Endothelial cell of umbilical vein (primary cell): ENCODE results near the gene XAGE5. TPM values are rescaled to one million over a fixed set of nuclear protein-coding genes. Genes with fewer than 3 reads are reported as not detected.
"Not testable (repeated sequence)": the region's sequence is repeated elsewhere in the genome, so short reads cannot be mapped to it uniquely, and the experiment has no call there.

Experiments used
- BruUV-seq: library from RNA; stranded (reverse); fragments of 400-500 nt; replicated peaks from 2 replicates; lab custom pipeline; 2021; lab: Mats Ljungman, UMichigan
- CTCF ChIA-PET: fragments of 300-600, 350-600 bp; sonication (Branson Sonifier 250); formaldehyde crosslinking; loops from one replicate; lab custom pipeline; 2021; ENCODE audit warnings: antibody characterized with exemption, inconsistent platforms; lab: Charles Lee
- POLR2A ChIA-PET: fragments of 300-600, 350-600 bp; sonication (Branson Sonifier 250); formaldehyde crosslinking; loops from one replicate; lab custom pipeline; 2021; ENCODE audit warnings: antibody characterized with exemption, inconsistent platforms; lab: Charles Lee
- DNase-seq: peaks from one replicate; pipeline ENCODE4 v3.0.0-alpha.2; 2011; ENCODE audit warnings: low read depth, low spot score
- FAIRE-seq: peaks from 2 replicates; lab custom pipeline; 2011; peaks lifted over from hg19 to GRCh38; lab: Jason Lieb, UNC
- H2AFZ ChIP-seq: 2 replicates; pipeline ENCODE4 v1.6.0; 2012; ENCODE audit warnings: low read depth, low read length, control low read depth, inconsistent platforms
- H3K27ac ChIP-seq: 2 replicates; pipeline ENCODE4 v1.5.1; 2011; ENCODE audit warnings: low read depth, mild to moderate bottlenecking, control low read depth, low read length, moderate library complexity; ENCODE audit not compliant: insufficient read depth
- H3K27me3 ChIP-seq, 2 experiments: 2 replicates each; pipeline versions ENCODE4 v1.6.0 to v1.6.1; 2011; ENCODE audit warnings: low read length in 2 of 2, mixed read lengths in 1 of 2; ENCODE audit not compliant: control insufficient read depth in 2 of 2, insufficient read depth in 2 of 2
- H3K36me3 ChIP-seq, 2 experiments: 2 replicates in 1 of 2; 3 replicates in 1 of 2; pipeline ENCODE4 v1.5.1; 2011; ENCODE audit warnings: low read length in 2 of 2, mild to moderate bottlenecking in 1 of 2, moderate library complexity in 1 of 2; ENCODE audit not compliant: control insufficient read depth in 2 of 2, insufficient read depth in 2 of 2; ENCODE audit errors: extremely low read depth in 1 of 2
- H3K4me1 ChIP-seq: 3 replicates; pipeline ENCODE4 v1.5.1; 2011; ENCODE audit warnings: mild to moderate bottlenecking, low read length; ENCODE audit not compliant: control insufficient read depth, insufficient read depth; ENCODE audit errors: extremely low read depth
- H3K4me2 ChIP-seq: 2 replicates; pipeline ENCODE4 v1.6.1; 2011; ENCODE audit warnings: low read length, control low read depth, mixed read lengths; ENCODE audit not compliant: insufficient read depth
- H3K4me3 ChIP-seq, 3 experiments: fragments of 200-600 bp in 1 of 3; sonication (generic), shearing (Covaris generic) in 1 of 3; replicated peaks in 1 of 3; 2 replicates each; pipeline ENCODE4 v1.5.1; 2011 to 2016; ENCODE audit warnings: control low read depth in 3 of 3, low read length in 3 of 3, mild to moderate bottlenecking in 2 of 3, inconsistent platforms in 1 of 3, low read depth in 1 of 3, moderate library complexity in 1 of 3; ENCODE audit not compliant: insufficient read depth in 1 of 3
- H3K79me2 ChIP-seq: 2 replicates; pipeline ENCODE4 v1.6.0; 2012; ENCODE audit warnings: low read length, inconsistent platforms; ENCODE audit not compliant: control insufficient read depth, insufficient read depth
- H3K9ac ChIP-seq: replicated peaks from 2 replicates; pipeline ENCODE3; 2011; ENCODE audit warnings: low read length, control low read depth; ENCODE audit not compliant: insufficient read depth; ENCODE audit errors: extremely low read depth
- H3K9me1 ChIP-seq: replicated peaks from 3 replicates; pipeline ENCODE4 v1.6.0; 2011; ENCODE audit warnings: mild to moderate bottlenecking, low read length; ENCODE audit not compliant: control insufficient read depth, insufficient read depth; ENCODE audit errors: extremely low read depth
- H3K9me3 ChIP-seq: replicated peaks from 2 replicates; pipeline ENCODE4 v1.5.1; 2012; ENCODE audit warnings: low read length, inconsistent platforms; ENCODE audit not compliant: control insufficient read depth, insufficient read depth
- H4K20me1 ChIP-seq: replicated peaks from 2 replicates; pipeline ENCODE3; 2011; ENCODE audit warnings: mild to moderate bottlenecking, low read length; ENCODE audit not compliant: control insufficient read depth, insufficient read depth; ENCODE audit errors: extremely low read depth
- CTCF ChIP-seq, 2 donors: IDR thresholded peaks; 1 replicate in 1 of 2; 2 replicates in 1 of 2; pipeline ENCODE4 v1.5.1; 2011; ENCODE audit warnings: low read length in 2 of 2, mild to moderate bottlenecking in 2 of 2, moderate library complexity in 2 of 2, control low read depth in 1 of 2, inconsistent platforms in 1 of 2, low read depth in 1 of 2; ENCODE audit not compliant: insufficient read depth in 1 of 2; ENCODE audit errors: extremely low read depth in 1 of 2
- EZH2 ChIP-seq: IDR thresholded peaks from 2 replicates; pipeline ENCODE4 v1.6.1; 2012; ENCODE audit warnings: borderline replicate concordance, low read depth, mild to moderate bottlenecking, moderate library complexity, low read length, inconsistent platforms; ENCODE audit not compliant: severe bottlenecking
- FOS ChIP-seq: IDR thresholded peaks from 2 replicates; pipeline ENCODE4 v1.6.1; 2011; ENCODE audit warnings: mild to moderate bottlenecking, low read length, moderate library complexity, borderline replicate concordance; ENCODE audit not compliant: insufficient read depth
- GATA2 ChIP-seq: IDR thresholded peaks from 2 replicates; pipeline ENCODE4 v1.7.0; 2011; ENCODE audit warnings: low read depth, mild to moderate bottlenecking, moderate library complexity, mixed read lengths, low read length; ENCODE audit not compliant: insufficient read length, insufficient read depth
- JUN ChIP-seq: IDR thresholded peaks from 2 replicates; pipeline ENCODE4 v1.6.1; 2011; ENCODE audit warnings: borderline replicate concordance, low read depth; ENCODE audit not compliant: insufficient read length, insufficient read depth
- MAX ChIP-seq: IDR thresholded peaks from 2 replicates; pipeline ENCODE4 v1.6.1; 2011; ENCODE audit not compliant: insufficient read depth, insufficient read length
- MYC ChIP-seq: IDR thresholded peaks from one replicate; pipeline ENCODE4 v1.6.1; 2011; ENCODE audit warnings: mild to moderate bottlenecking, low read depth, low read length
- POLR2A ChIP-seq: IDR thresholded peaks from 2 replicates; pipeline ENCODE4 v1.6.1; 2012; ENCODE audit warnings: low read depth, mild to moderate bottlenecking, control low read depth, low read length
- POLR2AphosphoS5 ChIP-seq: IDR thresholded peaks from 2 replicates; pipeline ENCODE4 v1.6.1; 2012; ENCODE audit warnings: low read depth, mild to moderate bottlenecking, control low read depth, low read length, moderate library complexity; ENCODE audit not compliant: insufficient read depth
- dilution Hi-C: fragments of 300-500 bp; cut with MboI; formaldehyde crosslinking; loops from one replicate; pipeline ENCODE4 v1.15.0; 2019; ENCODE audit warnings: low sequenced_read_pairs; ENCODE audit not compliant: extremely low pct_ligation_motif_present
- intact Hi-C: fragments of 100-400 bp; cut with micrococcal nuclease; formaldehyde crosslinking; loops from one replicate; pipeline ENCODE4 v1.10.0; 2022
- polyA plus RNA-seq, 4 experiments: library from polyadenylated mRNA; depleted of rRNA in 3 of 4; stranded (reverse) in 3 of 4; unstranded in 1 of 4; fragments of >200 nt; gene quantifications; 2 replicates each; pipeline versions ENCODE4 v1.2.1 to v1.2.3, GENCODE V29; 2011 to 2012; ENCODE audit warnings: missing spikeins in 1 of 4
- total RNA-seq: library from RNA; stranded (reverse); gene quantifications from 2 replicates; pipeline ENCODE4 v1.2.3, GENCODE V29; 2021

The XAGE5 gene
- total and polyA plus RNA-seq, 2 donors (not counting 3 experiments of a cell fraction or from before 2014, with no cell fraction given) = not detected

GRCh38 chrX:52852110-52852860 is 41.2 kb downstream of the XAGE5 start:
- POLR2A ChIA-PET = no interaction called here
- FAIRE-seq (no peak), DNase-seq (no peak)
- Histone ChIP-seq H4K20me1 (no peaks in the 10 kb centered on the region), H3K27ac (no peak overlapping the region), H3K9ac (no peak overlapping the region), H3K4me2 (no peak overlapping the region), H3K4me3 (no peak overlapping the region), H3K36me3 (no peaks in the 10 kb centered on the region), H3K79me2 (no peaks in the 10 kb centered on the region), H2AFZ (no peak overlapping the region), H3K27me3 (no peaks in the 10 kb centered on the region), H3K4me1 (no peaks in the 10 kb centered on the region), H3K9me3 (no peaks in the 10 kb centered on the region), H3K9me1 (no peaks in the 10 kb centered on the region)
- dilution Hi-C loops = no loop called here
- CTCF ChIA-PET = no interaction called here
- intact Hi-C loops = no loop called here
- BruUV-seq = no TSS peak
- no peak for TF ChIP-seq EZH2
- no peak for TF ChIP-seq FOS
- TF ChIP-seq MYC = no peak
- no peak for TF ChIP-seq POLR2A
- TF ChIP-seq POLR2AphosphoS5 = no peak
- TF ChIP-seq CTCF (IDR thresholded peaks at IDR 0.05; ENCODE audit: extremely low read depth in 1 of 2, insufficient read depth in 1 of 2, low read depth in 1 of 2, low read length in 2 of 2) = no peak
- TF ChIP-seq MAX = no peak
- no peak for TF ChIP-seq GATA2
- TF ChIP-seq JUN = no peak

- H3K27me3 ChIP-seq, H3K4me1 ChIP-seq, H3K4me3 ChIP-seq, CTCF ChIA-PET, dilution Hi-C loops, H3K79me2 ChIP-seq, H2AFZ ChIP-seq, H4K20me1 ChIP-seq, H3K27ac ChIP-seq, intact Hi-C loops, H3K9ac ChIP-seq, H3K36me3 ChIP-seq, H3K4me2 ChIP-seq, POLR2A ChIA-PET, BruUV-seq, H3K9me1 ChIP-seq, DNase-seq, H3K9me3 ChIP-seq: not testable (repeated sequence)
- FAIRE-seq = peak; percentile 18
Observed at GRCh38 chrX:52856991-52857525, 46.0 kb downstream of the XAGE5 start.
